Ishikawa (cell line): Measurements from ENCODE around the gene UBE2Q2.

Experiments used
- CEBPB ChIP-seq: IDR thresholded peaks from 2 replicates; pipeline ENCODE4 v1.6.1; 2012
- EP300 ChIP-seq: IDR thresholded peaks from 2 replicates; pipeline ENCODE4 v1.6.1; 2012; ENCODE audit warnings: borderline replicate concordance
- NFIC ChIP-seq: IDR thresholded peaks from 2 replicates; pipeline ENCODE4 v1.6.1; 2012
- RAD21 ChIP-seq: IDR thresholded peaks from 2 replicates; pipeline ENCODE4 v1.6.1; 2012; ENCODE audit warnings: low read depth
- TEAD4 ChIP-seq: IDR thresholded peaks from 2 replicates; pipeline ENCODE4 v1.6.1; 2012
- YY1 ChIP-seq: IDR thresholded peaks from 2 replicates; pipeline ENCODE4 v1.6.1; 2012; ENCODE audit warnings: low read depth

DNA sequence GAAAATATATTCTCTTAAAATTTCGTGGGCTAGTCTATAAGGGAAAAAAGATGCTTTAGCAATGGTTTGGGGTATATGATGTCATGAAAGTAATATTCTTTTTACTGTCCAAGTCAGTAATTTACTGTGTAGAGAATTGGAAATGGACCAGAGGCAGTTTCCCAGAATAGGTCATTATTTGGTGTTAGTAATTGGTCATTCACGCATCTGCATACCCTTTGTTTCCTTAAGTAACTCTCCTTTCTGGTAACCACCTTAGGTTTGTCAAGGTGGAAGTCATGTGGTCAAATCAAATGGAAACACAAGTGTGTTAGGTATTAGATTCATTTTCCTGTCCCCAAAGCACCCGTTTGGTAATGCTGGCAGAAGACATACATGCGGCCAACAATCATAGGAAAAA, 84.4 kb downstream of the UBE2Q2 start:
- TF ChIP-seq YY1 (no peak), CEBPB (no peak), TEAD4 (no peak), RAD21 (no peak), EP300 (no peak), NFIC (no peak)
